OCI-LY3 (cell line): ENCODE results near the gene APOF.

Source experiments
- CTCF ChIP-seq: fragments of 200-600, 300-600 bp; sonication (generic); IDR thresholded peaks from 2 replicates; pipeline ENCODE4 v1.5.1; 2014; ENCODE audit warnings: antibody characterized with exemption, low read length, low read depth
- EZH2phosphoT487 ChIP-seq: fragments of 200-600 bp; shearing (Covaris generic); IDR thresholded peaks from 2 replicates; pipeline ENCODE4 v1.6.1; 2018; ENCODE audit warnings: antibody characterized with exemption, mixed run types, low read depth

DNA sequence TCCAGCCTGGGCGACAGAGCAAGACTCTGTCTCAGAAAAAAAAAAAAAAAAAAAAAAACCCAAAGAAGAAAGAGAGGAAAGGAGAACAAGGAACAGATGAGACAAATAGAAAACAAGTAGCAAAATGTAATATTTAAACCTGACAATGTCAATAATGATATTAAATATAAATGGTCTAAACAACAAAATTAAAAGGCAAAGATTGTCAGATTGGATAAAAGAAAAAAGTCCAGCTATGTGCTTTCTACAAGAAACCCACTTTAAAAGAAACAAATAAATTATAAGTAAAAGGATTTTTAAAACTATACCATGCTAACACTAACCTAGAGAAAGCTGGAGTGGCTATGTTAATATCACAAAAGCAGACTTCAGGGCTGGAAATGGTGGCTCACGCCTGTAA is 29.7 kb upstream of the APOF start:
- TF ChIP-seq CTCF (no peak), EZH2phosphoT487 (no peak)
